Suprapubic skin (tissue), 4 donors: ENCODE data around the gene KHDC4. TPM values are rescaled to one million over a fixed set of nuclear protein-coding genes. Genes with fewer than 3 reads are reported as not detected.

Experiments used
- DNase-seq, 2 donors: peaks; one replicate each; pipeline ENCODE4 v3.0.0-alpha.2; 2019; ENCODE audit warnings: low spot score in 2 of 2
- H3K27ac ChIP-seq: fragments of 200-600 bp; sonication (generic); one replicate; pipeline ENCODE4 v1.5.1; 2019
- H3K27me3 ChIP-seq: fragments of 200-600 bp; sonication (generic); one replicate; pipeline ENCODE4 v1.5.1; 2019
- H3K36me3 ChIP-seq: fragments of 200-600 bp; sonication (generic); one replicate; pipeline ENCODE4 v1.5.1; 2019
- H3K4me1 ChIP-seq: fragments of 200-600 bp; sonication (generic); one replicate; pipeline ENCODE4 v1.5.1; 2019
- H3K4me3 ChIP-seq: fragments of 200-600 bp; sonication (generic); one replicate; pipeline ENCODE4 v1.5.1; 2019; ENCODE audit warnings: mild to moderate bottlenecking
- H3K9me3 ChIP-seq: fragments of 200-600 bp; sonication (generic); one replicate; pipeline ENCODE4 v1.5.1; 2019
- EP300 ChIP-seq: sonication (generic); formaldehyde crosslinking; IDR thresholded peaks from one replicate; pipeline ENCODE4 v1.6.1; 2017; ENCODE audit warnings: antibody characterized with exemption
- POLR2A ChIP-seq, 2 donors: fragments of 450-650 bp; IDR thresholded peaks; one replicate each; pipeline ENCODE4 v1.6.1; 2017; ENCODE audit warnings: antibody characterized with exemption in 2 of 2, mild to moderate bottlenecking in 2 of 2, moderate library complexity in 2 of 2
- POLR2AphosphoS5 ChIP-seq, 3 donors: sonication (generic); formaldehyde crosslinking; IDR thresholded peaks; one replicate each; pipeline ENCODE4 v1.6.1; 2017; ENCODE audit warnings: antibody characterized with exemption in 3 of 3
- WGBS: methylation state at CpG from one replicate; pipeline ENCODE4 v1.1.5; 2018; 5-methylcytosine and 5-hydroxymethylcytosine counted together
- total RNA-seq, 4 donors: library from RNA; depleted of rRNA; stranded (reverse); fragments of >200 nt; gene quantifications; one replicate each; pipeline ENCODE4 v1.1.0, GENCODE V29; 2016
- TF ChIP-seq, protein P1 (sequence below), 2 donors: fragments of 200-600 bp in 1 of 2; fragments of 450-650 bp in 1 of 2; sonication (generic) in 1 of 2; IDR thresholded peaks; one replicate each; pipeline ENCODE4 v1.5.1; 2016 to 2019; ENCODE audit warnings: antibody characterized with exemption in 2 of 2, mild to moderate bottlenecking in 1 of 2, moderate library complexity in 1 of 2

KHDC4 gene
- total RNA-seq, 4 donors from 2014 or later = 33.6 to 116 (median 50.3) TPM

DNA sequence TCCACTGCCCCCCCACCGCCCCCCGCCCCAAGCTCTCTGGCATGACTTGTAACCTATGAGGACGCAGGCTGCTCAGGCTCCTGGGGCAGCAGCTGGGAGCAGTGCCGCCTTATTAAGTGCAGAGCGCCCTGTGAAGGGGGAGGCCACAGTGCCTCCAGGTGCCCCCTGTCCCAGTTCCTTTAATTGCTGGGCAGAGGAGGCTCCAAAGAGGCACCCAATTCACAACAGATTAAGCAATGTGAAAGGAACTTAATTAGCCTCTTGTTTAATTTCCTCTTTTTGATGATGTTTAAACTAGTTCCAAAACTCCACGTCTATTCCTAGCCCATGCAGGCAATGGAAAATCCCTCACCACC is 10.2 kb upstream of the KHDC4 start:
- Histone ChIP-seq H3K9me3 (no peaks in the 10 kb centered on the region), H3K4me1 (peaks cover 42% of the 10 kb centered on the region), H3K27me3 (no peaks in the 10 kb centered on the region), H3K4me3 (no peak overlapping the region), H3K36me3 (peaks cover 30% of the 10 kb centered on the region), H3K27ac (no peak overlapping the region)
- 57% methylated on average over 3 of the region's 6 CpGs for WGBS
- TF ChIP-seq, protein P1, sequence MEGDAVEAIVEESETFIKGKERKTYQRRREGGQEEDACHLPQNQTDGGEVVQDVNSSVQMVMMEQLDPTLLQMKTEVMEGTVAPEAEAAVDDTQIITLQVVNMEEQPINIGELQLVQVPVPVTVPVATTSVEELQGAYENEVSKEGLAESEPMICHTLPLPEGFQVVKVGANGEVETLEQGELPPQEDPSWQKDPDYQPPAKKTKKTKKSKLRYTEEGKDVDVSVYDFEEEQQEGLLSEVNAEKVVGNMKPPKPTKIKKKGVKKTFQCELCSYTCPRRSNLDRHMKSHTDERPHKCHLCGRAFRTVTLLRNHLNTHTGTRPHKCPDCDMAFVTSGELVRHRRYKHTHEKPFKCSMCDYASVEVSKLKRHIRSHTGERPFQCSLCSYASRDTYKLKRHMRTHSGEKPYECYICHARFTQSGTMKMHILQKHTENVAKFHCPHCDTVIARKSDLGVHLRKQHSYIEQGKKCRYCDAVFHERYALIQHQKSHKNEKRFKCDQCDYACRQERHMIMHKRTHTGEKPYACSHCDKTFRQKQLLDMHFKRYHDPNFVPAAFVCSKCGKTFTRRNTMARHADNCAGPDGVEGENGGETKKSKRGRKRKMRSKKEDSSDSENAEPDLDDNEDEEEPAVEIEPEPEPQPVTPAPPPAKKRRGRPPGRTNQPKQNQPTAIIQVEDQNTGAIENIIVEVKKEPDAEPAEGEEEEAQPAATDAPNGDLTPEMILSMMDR (IDR thresholded peaks at IDR 0.05) = no peak
- TF ChIP-seq POLR2AphosphoS5 (IDR thresholded peaks at IDR 0.05) (no peak), POLR2A (IDR thresholded peaks at IDR 0.05) (no peak), EP300 (no peak)
- DNase-seq = no peak

DNA sequence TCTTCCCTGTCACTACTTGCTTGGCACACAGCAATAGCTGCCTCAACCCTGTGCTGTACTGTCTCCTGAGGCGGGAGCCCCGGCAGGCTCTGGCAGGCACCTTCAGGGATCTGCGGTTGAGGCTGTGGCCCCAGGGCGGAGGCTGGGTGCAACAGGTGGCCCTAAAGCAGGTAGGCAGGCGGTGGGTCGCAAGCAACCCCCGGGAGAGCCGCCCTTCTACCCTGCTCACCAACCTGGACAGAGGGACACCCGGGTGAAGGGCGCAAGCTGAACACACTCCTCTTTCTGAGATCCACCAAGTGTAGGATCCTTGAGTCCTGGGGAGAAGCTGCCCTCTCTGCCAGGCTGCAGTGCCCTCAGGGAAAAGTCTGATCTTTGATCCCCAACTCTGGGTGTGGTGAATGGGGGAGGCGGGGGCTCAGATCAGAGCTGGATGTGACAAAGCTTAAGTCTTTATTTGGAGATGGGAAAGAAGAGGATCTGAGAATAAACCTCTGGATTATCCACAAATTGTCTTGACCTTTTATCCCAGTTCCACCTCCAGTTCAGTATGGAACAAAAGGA is 8.4 kb upstream of the KHDC4 start:
- peaks cover 12% of the 10 kb centered on the region for H3K36me3 ChIP-seq
- H3K27ac ChIP-seq = no peak overlapping the region
- H3K9me3 ChIP-seq = no peaks in the 10 kb centered on the region
- peaks cover 42% of the 10 kb centered on the region for H3K4me1 ChIP-seq
- peak in 1 of 2 donors; percentile 52 for DNase-seq
- no peaks in the 10 kb centered on the region for H3K27me3 ChIP-seq
- TF ChIP-seq EP300 = no peak
- no peak for TF ChIP-seq POLR2AphosphoS5 (IDR thresholded peaks at IDR 0.05)
- TF ChIP-seq POLR2A (IDR thresholded peaks at IDR 0.05) = no peak
- TF ChIP-seq, protein P1 (IDR thresholded peaks at IDR 0.05) = no peak
- WGBS = 60% methylated on average over 3 of the region's 11 CpGs
- no peak overlapping the region for H3K4me3 ChIP-seq

DNA sequence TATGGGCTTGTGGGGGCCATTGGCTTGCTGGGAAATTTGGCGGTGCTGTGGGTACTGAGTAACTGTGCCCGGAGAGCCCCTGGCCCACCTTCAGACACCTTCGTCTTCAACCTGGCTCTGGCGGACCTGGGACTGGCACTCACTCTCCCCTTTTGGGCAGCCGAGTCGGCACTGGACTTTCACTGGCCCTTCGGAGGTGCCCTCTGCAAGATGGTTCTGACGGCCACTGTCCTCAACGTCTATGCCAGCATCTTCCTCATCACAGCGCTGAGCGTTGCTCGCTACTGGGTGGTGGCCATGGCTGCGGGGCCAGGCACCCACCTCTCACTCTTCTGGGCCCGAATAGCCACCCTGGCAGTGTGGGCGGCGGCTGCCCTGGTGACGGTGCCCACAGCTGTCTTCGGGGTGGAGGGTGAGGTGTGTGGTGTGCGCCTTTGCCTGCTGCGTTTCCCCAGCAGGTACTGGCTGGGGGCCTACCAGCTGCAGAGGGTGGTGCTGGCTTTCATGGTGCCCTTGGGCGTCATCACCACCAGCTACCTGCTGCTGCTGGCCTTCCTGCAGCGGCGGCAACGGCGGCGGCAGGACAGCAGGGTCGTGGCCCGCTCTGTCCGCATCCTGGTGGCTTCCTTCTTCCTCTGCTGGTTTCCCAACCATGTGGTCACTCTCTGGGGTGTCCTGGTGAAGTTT is 7.8 kb upstream of the KHDC4 start:
- H3K4me1 ChIP-seq = peaks cover 42% of the 10 kb centered on the region
- no peaks in the 10 kb centered on the region for H3K9me3 ChIP-seq
- TF ChIP-seq POLR2AphosphoS5 (IDR thresholded peaks at IDR 0.05) = no peak
- no peak for TF ChIP-seq POLR2A (IDR thresholded peaks at IDR 0.05)
- TF ChIP-seq EP300 = no peak
- TF ChIP-seq, protein P1 (IDR thresholded peaks at IDR 0.05) = no peak
- peak in 1 of 2 donors; percentile 63 for DNase-seq
- peak overlapping the region; percentile 39 for H3K27ac ChIP-seq
- H3K36me3 ChIP-seq = peaks cover 6% of the 10 kb centered on the region
- WGBS = 78% methylated on average over 14 of the region's 29 CpGs
- H3K4me3 ChIP-seq = no peak overlapping the region
- no peaks in the 10 kb centered on the region for H3K27me3 ChIP-seq

DNA sequence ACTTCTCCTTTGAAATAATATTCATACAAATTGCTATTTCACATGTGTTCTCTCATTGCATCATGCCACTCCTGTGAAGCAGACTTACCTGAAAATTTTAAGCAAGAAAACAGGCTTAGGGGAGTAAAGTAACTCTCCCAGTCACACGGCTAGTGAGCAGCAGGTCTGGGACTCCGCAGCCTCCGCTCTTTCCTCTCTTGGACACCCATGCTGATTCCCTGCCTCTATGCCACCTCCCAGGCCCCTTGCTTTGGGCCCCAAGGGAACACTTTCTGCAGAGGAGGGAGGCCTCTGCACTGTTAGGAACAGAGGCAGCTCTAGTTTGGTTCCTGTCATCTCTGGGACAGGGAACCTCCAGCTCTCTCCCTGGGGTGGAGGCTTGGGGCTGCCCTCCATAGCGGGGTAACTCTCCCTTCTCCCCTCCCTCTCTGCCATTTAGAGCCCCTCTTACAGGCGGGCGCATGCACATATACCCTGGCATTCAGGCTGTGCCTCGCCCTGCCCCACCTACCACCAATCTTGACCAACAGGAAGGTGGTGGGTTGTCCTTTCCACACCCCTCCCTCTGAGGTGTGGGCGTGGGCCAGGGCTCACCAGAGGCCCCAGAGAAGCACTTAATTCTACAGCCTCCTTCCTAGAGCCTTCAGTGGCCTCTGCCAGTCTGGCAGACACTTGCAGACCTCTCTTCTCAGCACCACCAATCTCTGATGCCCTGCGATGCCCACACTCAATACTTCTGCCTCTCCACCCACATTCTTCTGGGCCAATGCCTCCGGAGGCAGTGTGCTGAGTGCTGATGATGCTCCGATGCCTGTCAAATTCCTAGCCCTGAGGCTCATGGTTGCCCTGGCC is 7.0 kb upstream of the KHDC4 start, which contains the start of gene RXFP4:
Gene RXFP4, plus strand, starts transcription at position 646 of the 852 bp plus-strand sequence. Its CDS starts 72 bp downstream, at position 718.
- Histone ChIP-seq H3K36me3 (no peaks in the 10 kb centered on the region), H3K27me3 (no peaks in the 10 kb centered on the region), H3K27ac (peak within 1 kb of the TSS; percentile 39), H3K9me3 (no peaks in the 10 kb centered on the region), H3K4me1 (peaks cover 42% of the 10 kb centered on the region), H3K4me3 (no peak within 1 kb of the TSS)
- peak in 1 of 2 donors; percentile 53 for DNase-seq
- 51% methylated on average over 11 of the region's 11 CpGs for WGBS
- TF ChIP-seq, protein P1 (IDR thresholded peaks at IDR 0.05) = no peak
- TF ChIP-seq POLR2AphosphoS5 (IDR thresholded peaks at IDR 0.05) (no peak), EP300 (no peak), POLR2A (IDR thresholded peaks at IDR 0.05) (no peak)
